Effector CD8-positive, alpha-beta T cell (primary cell): ENCODE results near the gene PRKAG2.

Experiments
- DNase-seq: peaks from one replicate; lab custom pipeline; 2025; lab: John Stamatoyannopoulos, UW

PRKAG2 gene

DNA sequence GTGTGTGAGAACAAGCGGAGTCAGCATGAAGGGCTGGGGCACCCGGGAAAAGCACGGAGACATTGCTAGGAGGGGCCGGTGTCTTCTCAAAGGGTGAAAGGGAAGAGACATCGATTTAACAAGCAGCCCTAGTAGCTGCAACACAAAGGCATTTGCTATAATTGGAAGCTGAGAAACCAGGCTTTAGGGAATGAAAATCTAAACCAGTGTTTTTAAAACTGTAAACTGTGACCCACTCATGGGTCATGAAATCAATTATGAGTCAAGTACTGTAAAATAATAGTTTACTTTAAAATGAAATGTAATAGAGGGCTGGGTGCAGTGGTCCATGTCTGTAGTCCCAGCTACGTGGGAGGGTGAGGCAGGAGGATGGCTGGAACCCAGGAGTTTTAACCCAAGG lies 228.5 kb downstream of the PRKAG2 start:
- no peak for DNase-seq

DNA sequence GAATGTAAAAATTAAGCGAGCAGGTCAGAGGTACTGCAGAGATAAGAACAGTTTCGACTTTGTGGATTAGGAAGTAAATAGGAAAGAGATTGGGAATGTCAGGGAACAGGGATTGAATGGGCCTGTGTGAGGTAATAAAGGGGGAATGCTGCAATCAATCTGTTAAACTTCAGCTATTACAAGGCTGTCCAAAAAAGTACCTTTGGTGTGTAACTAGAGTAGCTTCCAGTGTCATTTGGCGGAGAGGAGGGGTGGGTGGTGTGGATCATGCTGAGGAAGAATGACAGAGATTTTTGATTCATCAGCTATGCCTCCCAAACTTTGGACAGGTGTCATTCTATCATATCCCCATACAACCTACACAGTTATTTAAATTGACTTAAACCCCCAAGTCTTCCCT lies 229.0 kb downstream of the PRKAG2 start:
- no peak for DNase-seq

GRCh38 chr7:151647006-151647405 lies 229.9 kb downstream of the PRKAG2 start:
- no peak for DNase-seq

- no peak for DNase-seq
Observed at GRCh38 chr7:151645311-151645710, 231.6 kb downstream of the PRKAG2 start.

DNA sequence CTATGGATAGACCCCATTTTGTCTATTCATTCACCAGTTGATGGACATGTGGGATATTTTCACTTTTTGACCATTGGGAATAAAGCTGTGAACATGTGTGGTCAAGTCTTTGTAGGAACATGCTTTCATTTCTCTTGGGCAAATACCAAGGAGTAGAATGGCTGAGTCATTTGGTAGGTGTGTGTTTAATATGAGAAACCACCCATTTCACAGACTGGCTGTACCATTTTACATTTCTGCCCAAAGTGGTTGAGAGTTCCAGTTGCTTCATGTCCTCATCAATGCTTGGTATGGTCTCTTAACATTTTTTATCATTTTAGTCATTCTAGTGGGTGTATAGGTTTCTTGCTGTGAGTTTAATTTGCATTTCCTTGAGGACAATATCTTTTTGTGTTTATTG lies 232.4 kb downstream of the PRKAG2 start:
- DNase-seq = no peak

- DNase-seq = no peak
Observed at GRCh38 chr7:151642746-151643145, 234.2 kb downstream of the PRKAG2 start.

GRCh38 chr7:151641587-151641986 lies 235.3 kb downstream of the PRKAG2 start:
- DNase-seq = no peak

DNA sequence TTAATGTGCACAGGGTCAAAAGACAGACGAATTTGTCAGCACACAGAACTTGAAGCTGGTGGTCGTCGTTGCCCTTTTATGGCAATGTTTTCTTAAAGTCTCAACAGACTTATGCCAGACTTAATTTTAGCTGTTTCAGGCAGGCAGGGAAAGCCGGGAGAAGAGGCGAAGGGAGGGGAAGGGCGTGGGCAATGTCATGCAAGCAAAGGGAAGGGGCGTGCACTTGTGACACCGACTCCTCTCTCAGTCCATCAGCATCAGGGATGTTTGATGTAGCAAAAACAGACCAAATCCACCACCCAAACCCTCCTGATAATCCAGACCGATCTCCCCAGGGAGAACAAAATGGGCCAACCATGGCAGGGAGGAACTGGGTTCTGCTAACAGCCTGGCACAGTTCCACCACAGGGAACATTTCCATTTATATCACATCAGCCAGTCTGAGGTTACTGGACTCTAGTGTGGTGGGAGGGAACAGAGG lies 239.1 kb downstream of the PRKAG2 start:
- no peak for DNase-seq

- DNase-seq = no peak
Observed at GRCh38 chr7:151634643-151635042, 242.3 kb downstream of the PRKAG2 start.

GRCh38 chr7:151633516-151633812 lies 243.5 kb downstream of the PRKAG2 start:
- no peak for DNase-seq

DNA sequence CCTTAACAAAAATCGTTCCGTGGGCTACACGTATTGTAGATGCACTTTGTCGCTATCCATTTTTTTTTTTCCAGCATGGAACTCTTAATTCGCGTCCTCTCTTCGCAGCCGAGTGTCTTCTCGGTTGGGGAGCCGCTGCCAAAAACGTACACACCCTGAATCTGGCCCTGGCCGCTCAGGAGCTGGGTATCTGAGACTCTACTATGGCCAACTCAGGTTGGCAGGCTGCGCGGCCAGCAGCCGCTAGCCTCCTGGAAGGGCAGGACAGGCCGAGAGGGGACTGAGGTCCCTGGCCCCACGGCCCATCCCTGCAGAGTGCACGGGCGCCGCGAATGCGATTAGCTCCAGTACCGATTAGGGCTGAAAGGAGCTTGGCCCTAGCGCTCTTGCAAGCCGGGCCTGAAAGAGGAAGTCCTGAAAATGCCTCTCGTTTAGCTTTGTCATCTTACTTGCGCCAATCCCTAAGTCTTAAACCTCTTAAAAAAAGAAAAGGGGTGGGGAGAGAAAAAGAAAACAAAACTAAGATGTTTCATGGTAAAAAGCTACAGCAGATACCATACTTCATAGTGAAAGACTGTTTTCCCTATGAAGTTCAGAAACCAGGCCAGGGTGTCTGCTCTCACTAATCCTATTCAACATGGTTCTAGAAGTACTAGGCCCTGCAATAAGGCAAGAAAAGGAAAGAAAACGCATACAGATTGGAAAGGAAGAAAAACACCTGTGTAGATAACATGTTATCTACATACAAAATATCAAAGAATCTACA lies 244.0 kb downstream of the PRKAG2 start:
- DNase-seq = peak; percentile 11

DNA sequence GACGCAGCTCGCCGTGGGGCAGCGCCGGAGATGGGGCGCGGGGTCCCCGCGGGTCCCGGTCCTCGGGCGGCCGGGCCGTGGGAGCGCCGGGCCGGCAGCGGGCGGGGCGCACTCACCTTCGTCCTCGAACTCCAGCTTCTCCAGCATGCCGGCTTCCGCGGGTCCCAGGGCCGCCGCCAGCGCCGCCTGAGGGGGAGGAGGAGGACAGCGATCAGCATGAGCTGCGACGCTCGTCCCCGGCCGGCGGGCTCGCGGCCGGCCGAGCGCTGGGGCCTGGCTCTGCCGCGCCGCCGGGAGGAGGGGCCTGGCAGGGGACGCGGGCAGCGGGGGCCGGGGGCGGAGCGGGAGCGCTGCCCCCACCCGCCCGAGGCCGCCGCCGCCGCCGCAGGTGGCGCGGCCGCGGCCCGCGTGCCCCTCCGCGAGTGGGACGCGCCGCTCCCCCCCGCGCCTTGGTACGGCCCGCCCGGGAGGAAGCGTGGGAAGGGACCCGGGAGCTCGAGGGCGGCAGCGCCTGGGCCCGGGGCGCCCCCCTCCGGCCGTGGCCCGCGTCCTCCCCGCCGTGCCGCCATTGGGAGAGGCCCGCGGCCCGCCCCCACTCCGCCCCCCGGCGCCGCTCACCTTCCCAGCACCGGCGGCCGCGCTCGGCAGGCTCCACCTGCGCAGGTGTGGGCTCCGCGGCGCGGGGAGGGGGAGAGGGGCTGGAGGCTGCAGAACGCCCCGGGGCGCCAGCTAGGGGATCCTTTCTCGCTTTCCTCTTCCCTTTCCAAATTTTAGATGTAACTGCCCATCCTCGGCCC lies 244.8 kb downstream of the PRKAG2 start:
- DNase-seq = peak; percentile 82

DNA sequence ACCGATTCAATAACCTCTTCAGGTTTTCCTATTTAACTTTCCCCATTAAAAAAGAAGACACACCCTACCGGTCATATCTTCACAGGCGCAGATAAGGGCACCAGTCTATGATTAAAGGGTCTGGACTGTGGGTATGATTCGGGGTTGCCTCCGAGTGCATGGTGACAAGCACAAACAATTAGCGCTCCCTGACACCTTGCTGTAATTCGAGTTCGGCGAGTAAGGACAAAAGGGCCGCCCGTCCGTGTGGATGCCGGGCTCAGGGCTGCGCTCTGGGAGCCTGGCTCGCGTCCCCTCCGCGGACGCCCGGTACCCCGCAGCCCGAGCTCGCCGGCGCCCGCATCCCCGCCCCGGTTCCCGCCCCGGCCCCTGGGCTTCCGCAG lies 245.4 kb downstream of the PRKAG2 start:
- DNase-seq = no peak

- DNase-seq = no peak
Observed at GRCh38 chr7:151630851-151631569, 245.9 kb downstream of the PRKAG2 start.

- DNase-seq = no peak
Observed at GRCh38 chr7:151630358-151630757, 246.6 kb downstream of the PRKAG2 start.

DNA sequence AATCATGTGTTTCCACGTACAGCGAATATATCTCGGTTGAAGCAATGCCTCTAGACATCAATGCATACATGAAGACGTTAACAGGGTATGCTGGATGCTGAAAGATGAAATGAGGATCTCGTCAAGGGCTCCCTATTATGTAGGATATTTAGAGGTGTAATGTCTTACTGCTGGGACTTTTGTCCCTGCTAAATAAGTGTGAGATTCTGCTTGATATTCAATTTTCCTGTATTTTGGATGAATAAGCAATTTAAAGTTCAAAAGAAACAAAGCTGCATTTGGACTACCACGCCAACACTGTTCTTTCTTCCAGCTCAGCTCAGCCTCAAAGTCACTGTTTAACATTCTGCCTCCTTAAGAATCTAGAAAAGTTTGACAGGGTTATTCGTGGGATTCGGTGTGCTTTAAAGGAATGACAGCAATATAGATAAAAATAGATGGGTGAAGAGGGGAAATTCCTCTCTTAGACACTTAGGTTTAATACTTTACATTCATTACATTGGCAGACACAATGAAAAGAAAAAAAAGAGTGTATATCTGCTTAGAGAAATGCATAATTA lies 247.1 kb downstream of the PRKAG2 start:
- no peak for DNase-seq

- no peak for DNase-seq
Observed at GRCh38 chr7:151628846-151629604, 247.9 kb downstream of the PRKAG2 start.

GRCh38 chr7:151626422-151627115 lies 250.3 kb downstream of the PRKAG2 start:
- peak; percentile 3 for DNase-seq

DNA sequence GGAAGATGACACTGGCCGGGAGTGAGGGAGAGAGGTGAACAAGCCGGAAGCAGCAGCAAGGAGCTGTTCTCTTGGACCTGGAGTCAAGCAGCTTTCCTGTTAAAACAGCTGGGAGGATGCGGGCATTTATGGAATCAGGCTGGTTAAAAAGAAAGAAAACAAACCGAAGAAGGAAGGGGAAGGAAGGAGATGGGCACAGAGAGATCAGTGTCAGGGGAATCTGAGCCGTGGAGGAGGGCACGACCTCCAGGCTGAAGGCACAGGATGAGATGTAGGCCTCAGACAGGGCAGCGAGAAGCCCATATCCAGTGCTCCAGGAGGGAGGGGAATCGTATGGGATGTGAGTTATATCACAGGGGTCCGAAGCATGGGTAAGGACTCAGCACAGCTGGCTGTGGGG lies 251.3 kb downstream of the PRKAG2 start:
- DNase-seq = no peak

DNA sequence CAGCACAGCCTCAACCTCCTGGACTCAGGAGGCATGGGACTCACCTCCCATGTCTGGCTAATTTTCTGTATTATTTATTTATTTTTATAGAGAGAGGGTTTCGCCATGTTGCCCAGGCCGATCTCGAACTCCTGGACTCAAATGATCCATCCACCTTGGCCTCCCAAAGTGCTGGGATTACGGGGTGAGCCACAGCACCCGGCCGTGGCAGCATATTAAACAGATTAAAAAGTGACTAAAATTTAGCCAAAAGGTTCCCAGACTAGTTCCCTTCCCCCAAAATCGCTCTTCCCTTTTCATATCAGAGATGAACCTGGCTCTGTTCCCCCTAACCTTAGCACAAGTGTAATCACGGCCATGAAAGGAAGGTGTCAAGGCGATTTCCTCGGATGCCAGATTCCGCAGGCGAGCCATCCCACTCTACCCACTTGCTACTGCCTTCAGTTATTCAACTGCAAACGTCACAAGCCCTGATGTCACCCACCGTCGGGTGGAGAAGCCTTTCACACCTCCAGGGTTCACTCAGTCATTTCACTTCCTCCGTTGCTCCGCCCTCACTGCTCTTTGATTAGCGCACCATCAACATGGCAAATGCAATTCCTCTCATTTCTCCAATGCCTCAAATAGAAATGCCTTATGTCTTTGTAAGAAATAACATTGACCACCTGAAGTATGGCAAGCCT lies 252.5 kb downstream of the PRKAG2 start:
- no peak for DNase-seq
